ENCODE measurements around the gene GNA14. TPM values are rescaled to one million over a fixed set of nuclear protein-coding genes. Genes with fewer than 3 reads are reported as not detected.

The GNA14 gene
- total RNA-seq, 1 experiment from 2014 or later, result 0.25 TPM

GRCh38 chr9:77663754-77664153 lies 15.6 kb upstream of the GNA14 start:
- no peaks in the 10 kb centered on the region for H3K9me2 ChIP-seq (ENCODE audit: insufficient read depth)
- BruUV-seq (replicated peaks), result no TSS peak
- H4K20me1 ChIP-seq (ENCODE audit: insufficient read depth), result no peaks in the 10 kb centered on the region
- no peak overlapping the region for H3K27ac ChIP-seq (ENCODE audit: low read depth, low read length)
- H3K4me1 ChIP-seq (ENCODE audit: control insufficient read depth in 1 of 2, insufficient read depth in 2 of 2, low read length in 2 of 2), result no peaks in the 10 kb centered on the region
- no peak for TF ChIP-seq CEBPB (IDR thresholded peaks at IDR 0.05; ENCODE audit: low read depth)
- TF ChIP-seq ZBTB33 (IDR thresholded peaks at IDR 0.05; ENCODE audit: extremely low read depth, insufficient replicate concordance, low read length), result no peak
- no peak for TF ChIP-seq EZH2 (IDR thresholded peaks at IDR 0.05)
- TF ChIP-seq JUND (IDR thresholded peaks at IDR 0.05), result no peak
- no peak for TF ChIP-seq CBX3 (IDR thresholded peaks at IDR 0.05; ENCODE audit: low read depth)
- TF ChIP-seq CTCF (IDR thresholded peaks at IDR 0.05 in 2 of 3, conservative IDR thresholded peaks at IDR 0.05 in 1 of 3; ENCODE audit: borderline replicate concordance in 1 of 3, insufficient read depth in 1 of 3, low read depth in 2 of 3, low read length in 2 of 3), result no peak
- TF ChIP-seq MAX (IDR thresholded peaks at IDR 0.05), result no peak
- no peak for TF ChIP-seq ZNF274 (IDR thresholded peaks at IDR 0.05; ENCODE audit: low read depth, low read length)
- TF ChIP-seq SP1 (IDR thresholded peaks at IDR 0.05; ENCODE audit: low read depth), result no peak
- no peak for TF ChIP-seq ELF1 (IDR thresholded peaks at IDR 0.05; ENCODE audit: borderline replicate concordance, low read depth)
- TF ChIP-seq ZFX (IDR thresholded peaks at IDR 0.05), result no peak
- TF ChIP-seq YY1 (IDR thresholded peaks at IDR 0.05; ENCODE audit: extremely low read depth, insufficient replicate concordance, low read depth, low read length), result no peak
- no peak for TF ChIP-seq POLR2A (IDR thresholded peaks at IDR 0.05; ENCODE audit: borderline replicate concordance, extremely low read depth, insufficient read depth, insufficient read length)
- TF ChIP-seq SRF (IDR thresholded peaks at IDR 0.05; ENCODE audit: low read depth), result no peak
- no peak for TF ChIP-seq EGR1 (IDR thresholded peaks at IDR 0.05; ENCODE audit: low read depth)
- TF ChIP-seq POLR2AphosphoS5 (IDR thresholded peaks at IDR 0.05; ENCODE audit: low read depth, low read length), result no peak
- no peak for TF ChIP-seq FOSL1 (IDR thresholded peaks at IDR 0.05; ENCODE audit: low read depth)
- no peaks in the 10 kb centered on the region for H3K9me3 ChIP-seq (ENCODE audit: control insufficient read depth in 1 of 2, insufficient read depth in 1 of 2, low read depth in 1 of 2, low read length in 2 of 2)
- ATAC-seq (no peak), DNase-seq (ENCODE audit: low read depth, low spot score) (no peak)
- H3K9ac ChIP-seq (ENCODE audit: low read length), result no peak overlapping the region
- CTCF ChIA-PET, result no interaction called here
- no peaks in the 10 kb centered on the region for H3K36me3 ChIP-seq (ENCODE audit: control insufficient read depth in 1 of 2, insufficient read depth in 2 of 2, low read length in 2 of 2)
- no peak overlapping the region for H3K4me2 ChIP-seq (ENCODE audit: low read length)
- H2AFZ ChIP-seq (ENCODE audit: low read depth, low read length, poor library complexity, severe bottlenecking), result no peak overlapping the region
- RAD21 ChIA-PET (ENCODE audit: low non-redundant PET in 1 of 2, low total read pairs in 2 of 2, uncharacterized antibody in 2 of 2, unreplicated experiment in 2 of 2), result no interaction called here
- POLR2A ChIA-PET, result interaction anchor here (0.7 kb wide), 1 partner anchor 458 kb away, joined by 3 read pairs; no protein-coding TSS in a partner anchor
- H3K79me2 ChIP-seq (ENCODE audit: insufficient read depth, low read length), result no peaks in the 10 kb centered on the region
- 0 out of 2 replicates have a peak, but pooled peaks cover 5% of the 10 kb centered on the region for H3K27me3 ChIP-seq (ENCODE audit: insufficient read depth, low read length)
- no peak overlapping the region for H3K4me3 ChIP-seq (replicated peaks in 1 of 2; ENCODE audit: low read depth in 1 of 2, low read length in 2 of 2)
- intact Hi-C loops (cut with micrococcal nuclease), result loop anchor here (10.0 kb wide), 1 partner anchor 451 kb away; no protein-coding TSS in a partner anchor
